Memory B cell (primary cell): ENCODE measurements around the gene VTI1A.

Experiments
- ATAC-seq: fragments of 150-1000 bp; cut with Tn5 transposase; 2 replicates; pipeline ENCODE4 v1.10.0; 2021; ENCODE audit warnings: low read depth, mild to moderate bottlenecking, moderate library complexity
- DNase-seq, 2 donors: peaks; one replicate each; pipeline ENCODE4 v3.0.0; 2022; ENCODE audit warnings: low spot score in 2 of 2
- H3K27ac Mint-ChIP-seq: one replicate; pipeline ENCODE4 v1.8.0; 2022; ENCODE audit warnings: mild to moderate bottlenecking, moderate library complexity, mixed read lengths
- H3K27me3 Mint-ChIP-seq: one replicate; pipeline ENCODE4 v1.8.0; 2022; ENCODE audit warnings: mixed read lengths
- H3K36me3 Mint-ChIP-seq: one replicate; pipeline ENCODE4 v1.8.0; 2022; ENCODE audit warnings: mild to moderate bottlenecking, mixed read lengths
- H3K4me1 Mint-ChIP-seq: one replicate; pipeline ENCODE4 v1.8.0; 2022; ENCODE audit warnings: mixed read lengths
- H3K4me3 Mint-ChIP-seq: one replicate; pipeline ENCODE4 v1.8.0; 2022; ENCODE audit warnings: mild to moderate bottlenecking, moderate library complexity, mixed read lengths
- H3K9me3 Mint-ChIP-seq: one replicate; pipeline ENCODE4 v1.8.0; 2022; ENCODE audit warnings: mixed read lengths

The VTI1A gene

GRCh38 chr10:112701878-112702255 is 254.9 kb downstream of the VTI1A start:
- Mint-ChIP-seq H3K4me3 (no peak overlapping the region), H3K9me3 (no peaks in the 10 kb centered on the region), H3K4me1 (no peaks in the 10 kb centered on the region), H3K27me3 (no peaks in the 10 kb centered on the region), H3K27ac (no peak overlapping the region), H3K36me3 (peaks cover 13% of the 10 kb centered on the region)
- no peak for ATAC-seq
- no peak for DNase-seq

GRCh38 chr10:112706577-112706976 is 259.6 kb downstream of the VTI1A start:
- no peaks in the 10 kb centered on the region for H3K27me3 Mint-ChIP-seq
- no peak overlapping the region for H3K27ac Mint-ChIP-seq
- H3K4me1 Mint-ChIP-seq: no peaks in the 10 kb centered on the region
- DNase-seq: no peak
- no peak overlapping the region for H3K4me3 Mint-ChIP-seq
- H3K36me3 Mint-ChIP-seq: peaks cover 17% of the 10 kb centered on the region
- no peaks in the 10 kb centered on the region for H3K9me3 Mint-ChIP-seq
- no peak for ATAC-seq

GRCh38 chr10:112708461-112708860 is 261.4 kb downstream of the VTI1A start:
- DNase-seq (no peak), ATAC-seq (no peak)
- no peaks in the 10 kb centered on the region for H3K4me1 Mint-ChIP-seq
- no peak overlapping the region for H3K4me3 Mint-ChIP-seq
- H3K9me3 Mint-ChIP-seq: no peaks in the 10 kb centered on the region
- H3K27me3 Mint-ChIP-seq: no peaks in the 10 kb centered on the region
- H3K27ac Mint-ChIP-seq: no peak overlapping the region
- H3K36me3 Mint-ChIP-seq: peaks cover 23% of the 10 kb centered on the region

DNA sequence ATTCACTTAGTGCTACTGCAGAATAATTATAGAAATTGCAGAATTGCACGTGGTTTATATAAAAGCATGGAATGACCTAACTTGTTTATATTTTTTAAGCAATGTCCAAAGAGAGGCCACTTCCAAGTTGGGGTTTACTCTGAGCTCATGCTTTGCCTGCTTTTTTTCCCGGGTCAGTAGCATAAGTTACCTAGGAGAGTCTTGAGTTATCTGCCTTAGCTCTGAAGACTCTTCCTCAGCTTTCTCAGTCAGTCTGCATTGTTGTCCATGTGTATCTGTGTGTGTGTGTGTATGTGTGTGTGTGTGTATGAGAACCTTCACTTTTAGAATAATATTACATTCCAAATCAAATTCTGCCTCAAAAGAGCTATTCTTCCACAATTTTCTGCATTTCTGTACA is 263.5 kb downstream of the VTI1A start:
- ATAC-seq (no peak), DNase-seq (no peak)
- peaks cover 27% of the 10 kb centered on the region for H3K36me3 Mint-ChIP-seq
- no peak overlapping the region for H3K27ac Mint-ChIP-seq
- no peaks in the 10 kb centered on the region for H3K4me1 Mint-ChIP-seq
- H3K4me3 Mint-ChIP-seq: no peak overlapping the region
- no peaks in the 10 kb centered on the region for H3K27me3 Mint-ChIP-seq
- H3K9me3 Mint-ChIP-seq: no peaks in the 10 kb centered on the region

GRCh38 chr10:112711366-112711765 is 264.4 kb downstream of the VTI1A start:
- no peak for DNase-seq
- Mint-ChIP-seq H3K27me3 (no peaks in the 10 kb centered on the region), H3K4me1 (no peaks in the 10 kb centered on the region), H3K9me3 (no peaks in the 10 kb centered on the region), H3K4me3 (no peak overlapping the region), H3K36me3 (peaks cover 30% of the 10 kb centered on the region), H3K27ac (no peak overlapping the region)
- ATAC-seq: no peak

GRCh38 chr10:112712536-112712935 is 265.5 kb downstream of the VTI1A start:
- no peak overlapping the region for H3K27ac Mint-ChIP-seq
- peaks cover 32% of the 10 kb centered on the region for H3K36me3 Mint-ChIP-seq
- no peaks in the 10 kb centered on the region for H3K4me1 Mint-ChIP-seq
- ATAC-seq (no peak), DNase-seq (no peak)
- no peak overlapping the region for H3K4me3 Mint-ChIP-seq
- H3K9me3 Mint-ChIP-seq: no peaks in the 10 kb centered on the region
- H3K27me3 Mint-ChIP-seq: no peaks in the 10 kb centered on the region

GRCh38 chr10:112713411-112713810 is 266.4 kb downstream of the VTI1A start:
- Mint-ChIP-seq H3K36me3 (peaks cover 35% of the 10 kb centered on the region), H3K27me3 (no peaks in the 10 kb centered on the region), H3K4me1 (no peaks in the 10 kb centered on the region), H3K27ac (no peak overlapping the region), H3K4me3 (no peak overlapping the region), H3K9me3 (no peaks in the 10 kb centered on the region)
- ATAC-seq: no peak
- DNase-seq: no peak

DNA sequence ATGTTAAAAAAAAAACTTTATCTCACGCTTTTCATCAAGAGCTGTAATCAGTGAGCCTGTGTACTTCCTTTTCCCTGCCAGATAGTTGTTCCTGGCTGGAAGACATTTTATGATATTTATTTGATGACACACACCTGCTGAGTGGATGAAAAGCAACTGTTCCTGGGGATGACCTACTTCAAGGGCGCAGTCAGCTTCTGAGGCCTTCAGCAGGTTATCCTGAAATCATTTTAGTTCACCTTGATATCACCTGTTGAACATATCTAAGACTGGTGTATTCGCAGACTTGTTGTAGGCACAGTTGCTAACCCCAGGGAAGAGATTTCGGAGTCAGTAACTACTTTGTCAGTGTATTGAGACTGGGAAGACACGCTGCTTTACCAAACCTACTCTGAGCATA is 268.6 kb downstream of the VTI1A start:
- ATAC-seq: no peak
- Mint-ChIP-seq H3K36me3 (peaks cover 36% of the 10 kb centered on the region), H3K27me3 (no peaks in the 10 kb centered on the region), H3K4me1 (no peaks in the 10 kb centered on the region), H3K4me3 (no peak overlapping the region), H3K27ac (no peak overlapping the region), H3K9me3 (no peaks in the 10 kb centered on the region)
- no peak for DNase-seq

GRCh38 chr10:112716076-112716475 is 269.1 kb downstream of the VTI1A start:
- DNase-seq: no peak
- Mint-ChIP-seq H3K36me3 (peaks cover 34% of the 10 kb centered on the region), H3K4me3 (no peak overlapping the region), H3K27ac (no peak overlapping the region), H3K9me3 (no peaks in the 10 kb centered on the region), H3K4me1 (no peaks in the 10 kb centered on the region), H3K27me3 (no peaks in the 10 kb centered on the region)
- ATAC-seq: no peak

GRCh38 chr10:112716924-112717413 is 270.0 kb downstream of the VTI1A start:
- no peaks in the 10 kb centered on the region for H3K9me3 Mint-ChIP-seq
- no peaks in the 10 kb centered on the region for H3K27me3 Mint-ChIP-seq
- DNase-seq: no peak
- H3K36me3 Mint-ChIP-seq: peaks cover 31% of the 10 kb centered on the region
- no peak overlapping the region for H3K4me3 Mint-ChIP-seq
- no peak for ATAC-seq
- no peak overlapping the region for H3K27ac Mint-ChIP-seq
- H3K4me1 Mint-ChIP-seq: no peaks in the 10 kb centered on the region

DNA sequence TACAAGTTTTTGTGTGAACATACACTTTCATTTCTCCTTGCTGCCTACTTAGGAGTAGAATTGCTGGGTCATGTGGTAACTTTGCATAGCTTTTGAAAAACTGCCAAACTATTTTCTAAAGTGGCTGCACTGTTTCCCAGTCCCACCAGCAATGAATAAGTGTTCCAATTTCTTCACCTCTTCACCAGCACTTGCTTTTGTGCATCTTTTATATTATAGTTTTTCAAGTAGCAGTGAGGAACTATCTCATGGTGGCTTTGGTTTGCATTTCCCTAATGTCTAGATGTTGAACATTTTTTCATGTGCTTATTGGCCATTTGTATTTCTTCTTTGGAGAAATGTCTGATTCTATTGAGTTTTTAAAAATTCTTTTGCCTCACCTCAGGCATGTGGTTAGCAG is 273.2 kb downstream of the VTI1A start:
- DNase-seq (no peak), ATAC-seq (no peak)
- Mint-ChIP-seq H3K9me3 (no peaks in the 10 kb centered on the region), H3K4me3 (no peak overlapping the region), H3K4me1 (peaks cover 2% of the 10 kb centered on the region), H3K36me3 (peaks cover 22% of the 10 kb centered on the region), H3K27me3 (no peaks in the 10 kb centered on the region), H3K27ac (no peak overlapping the region)

DNA sequence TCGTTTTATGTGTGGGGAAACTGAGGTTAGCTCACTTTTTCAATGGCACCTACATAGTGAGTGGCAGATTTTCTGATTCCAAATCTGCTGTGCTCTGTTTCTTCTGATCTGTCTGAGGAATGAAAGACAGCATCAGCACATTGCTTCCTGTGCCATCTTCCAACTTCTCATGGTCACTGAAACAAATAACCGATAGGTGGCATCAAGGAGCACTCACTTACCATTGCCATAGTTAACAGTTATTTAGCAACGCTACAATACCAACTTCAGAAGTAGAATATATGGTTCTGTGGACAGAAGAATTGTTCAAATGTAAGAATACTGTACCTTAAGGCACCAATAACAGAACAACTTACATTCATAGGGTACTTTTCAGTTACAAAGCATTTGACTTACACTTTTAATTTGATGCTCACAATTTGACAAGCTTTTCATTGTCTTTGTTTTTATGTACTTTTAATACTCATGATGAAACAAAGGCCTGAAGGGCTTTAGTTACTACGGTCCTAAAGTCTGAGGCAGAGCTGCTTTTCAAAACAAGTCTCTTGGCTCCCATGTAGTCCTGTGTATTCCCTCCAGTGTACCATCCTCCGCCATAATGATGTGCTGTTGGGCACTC is 274.2 kb downstream of the VTI1A start:
- DNase-seq: no peak
- no peak overlapping the region for H3K4me3 Mint-ChIP-seq
- peaks cover 23% of the 10 kb centered on the region for H3K36me3 Mint-ChIP-seq
- H3K27ac Mint-ChIP-seq: no peak overlapping the region
- no peak for ATAC-seq
- peaks cover 2% of the 10 kb centered on the region for H3K4me1 Mint-ChIP-seq
- no peaks in the 10 kb centered on the region for H3K27me3 Mint-ChIP-seq
- H3K9me3 Mint-ChIP-seq: no peaks in the 10 kb centered on the region

DNA sequence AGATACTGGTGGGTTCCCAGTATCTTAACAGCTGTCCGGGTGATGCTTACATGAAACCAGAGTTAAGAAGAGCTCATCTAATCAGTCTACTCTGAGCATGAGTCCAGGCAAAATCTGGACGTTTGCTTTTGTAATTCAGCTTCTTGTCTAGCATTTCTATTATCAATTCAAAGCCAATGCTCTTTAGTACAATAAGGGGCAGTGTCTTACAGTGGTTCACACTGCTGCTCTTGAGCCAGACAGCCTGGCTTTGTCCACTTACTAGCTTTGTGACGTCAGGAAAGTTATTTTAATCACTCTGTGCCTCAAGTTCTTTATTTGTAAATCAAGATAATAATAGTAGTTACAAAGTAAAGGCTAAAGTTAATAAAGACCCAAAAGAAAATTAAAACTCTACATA is 275.7 kb downstream of the VTI1A start:
- H3K36me3 Mint-ChIP-seq: peaks cover 18% of the 10 kb centered on the region
- no peak overlapping the region for H3K27ac Mint-ChIP-seq
- ATAC-seq (no peak), DNase-seq (no peak)
- H3K9me3 Mint-ChIP-seq: no peaks in the 10 kb centered on the region
- H3K4me1 Mint-ChIP-seq: peaks cover 2% of the 10 kb centered on the region
- no peak overlapping the region for H3K4me3 Mint-ChIP-seq
- H3K27me3 Mint-ChIP-seq: no peaks in the 10 kb centered on the region

- Mint-ChIP-seq H3K36me3 (peaks cover 14% of the 10 kb centered on the region), H3K4me3 (no peak overlapping the region), H3K27me3 (no peaks in the 10 kb centered on the region), H3K27ac (no peak overlapping the region), H3K9me3 (no peaks in the 10 kb centered on the region), H3K4me1 (peaks cover 2% of the 10 kb centered on the region)
- DNase-seq (no peak), ATAC-seq (no peak)
Measured at GRCh38 chr10:112723876-112724275, 276.9 kb downstream of the VTI1A start.

GRCh38 chr10:112724404-112724991 is 277.5 kb downstream of the VTI1A start:
- Mint-ChIP-seq H3K9me3 (no peaks in the 10 kb centered on the region), H3K27me3 (no peaks in the 10 kb centered on the region), H3K27ac (no peak overlapping the region), H3K4me3 (no peak overlapping the region), H3K4me1 (peaks cover 3% of the 10 kb centered on the region), H3K36me3 (peaks cover 12% of the 10 kb centered on the region)
- no peak for DNase-seq
- ATAC-seq: no peak
